Activated naive CD8-positive, alpha-beta T cell treated with anti-CD3 and anti-CD28 coated beads, Interleukin-2, amount 50 U/mL, for 16 hours (primary cell): ENCODE data around the gene MSRB1.
"Not testable (repeated sequence)": the region's sequence is repeated elsewhere in the genome, so short reads cannot be mapped to it uniquely, and the experiment has no call there.

Experiments
- DNase-seq: peaks from one replicate; pipeline ENCODE4 v3.0.0-alpha.2; 2020; ENCODE audit warnings: low read depth, low spot score

MSRB1 gene

GRCh38 chr16:1903220-1903574, 39.8 kb downstream of the MSRB1 start:
- no peak for DNase-seq

- no peak for DNase-seq
Measured at GRCh38 chr16:1902547-1903219, 40.3 kb downstream of the MSRB1 start.

- DNase-seq: no peak
Measured at GRCh38 chr16:1900452-1900774, 42.6 kb downstream of the MSRB1 start.

GRCh38 chr16:1899641-1900451, 43.2 kb downstream of the MSRB1 start:
- DNase-seq: no peak

GRCh38 chr16:1897692-1898091, 45.3 kb downstream of the MSRB1 start:
- not testable (repeated sequence) for DNase-seq

- no peak for DNase-seq
Measured at GRCh38 chr16:1895949-1896675, 46.9 kb downstream of the MSRB1 start.

GRCh38 chr16:1895068-1895467, 47.9 kb downstream of the MSRB1 start:
- DNase-seq: no peak

- no peak for DNase-seq
Measured at GRCh38 chr16:1890708-1891050, 52.3 kb downstream of the MSRB1 start.

GRCh38 chr16:1890024-1890707, 52.8 kb downstream of the MSRB1 start:
- DNase-seq: no peak
